Frontal cortex (tissue), 4 donors: Measurements from ENCODE around the gene PCSK6. TPM values are rescaled to one million over a fixed set of nuclear protein-coding genes. Genes with fewer than 3 reads are reported as not detected.
"Not testable (repeated sequence)": the region's sequence is repeated elsewhere in the genome, so short reads cannot be mapped to it uniquely, and the experiment has no call there.

Experiments used
- DNase-seq, 2 donors: peaks; one replicate each; pipeline ENCODE4 v3.0.0; 2012; ENCODE audit warnings: low spot score in 2 of 2
- FAIRE-seq: peaks from 2 replicates; lab custom pipeline; 2012; peaks lifted over from hg19 to GRCh38; lab: Jason Lieb, UNC
- total RNA-seq: library from RNA; depleted of rRNA; stranded (reverse); fragments of >200 nt; gene quantifications from one replicate; pipeline ENCODE4 v1.2.3, GENCODE V29; 2014
- donor health status: control.
- donor health status: control.
- donor health status: control.

Gene PCSK6
- total RNA-seq, 1 donor from 2014 or later: 18.3 TPM

- FAIRE-seq, DNase-seq: not testable (repeated sequence)
Measured at GRCh38 chr15:101416475-101416874, 73.0 kb downstream of the PCSK6 start.

- no peak for FAIRE-seq
- no peak for DNase-seq
Measured at GRCh38 chr15:101413239-101413638, 76.3 kb downstream of the PCSK6 start.

DNA sequence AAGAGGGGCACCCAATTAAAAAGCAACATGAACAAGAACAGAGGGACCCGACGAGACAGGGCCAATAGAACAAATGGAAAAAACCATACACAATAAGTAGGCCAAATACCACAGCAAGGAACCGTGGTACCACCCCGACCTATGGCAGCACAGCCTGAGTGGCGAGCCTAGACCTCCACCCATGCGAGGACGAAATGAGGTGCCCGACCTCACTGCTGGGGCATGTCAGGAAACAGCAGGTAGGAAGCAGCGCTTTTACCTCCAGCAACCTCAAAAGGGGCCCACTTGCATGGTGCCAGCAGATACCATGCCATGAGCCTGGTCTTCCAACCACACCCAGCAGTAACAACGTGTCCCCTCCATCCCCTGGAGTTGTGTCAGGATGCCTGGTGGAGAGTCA, 77.9 kb downstream of the PCSK6 start:
- DNase-seq: no peak
- no peak for FAIRE-seq

DNA sequence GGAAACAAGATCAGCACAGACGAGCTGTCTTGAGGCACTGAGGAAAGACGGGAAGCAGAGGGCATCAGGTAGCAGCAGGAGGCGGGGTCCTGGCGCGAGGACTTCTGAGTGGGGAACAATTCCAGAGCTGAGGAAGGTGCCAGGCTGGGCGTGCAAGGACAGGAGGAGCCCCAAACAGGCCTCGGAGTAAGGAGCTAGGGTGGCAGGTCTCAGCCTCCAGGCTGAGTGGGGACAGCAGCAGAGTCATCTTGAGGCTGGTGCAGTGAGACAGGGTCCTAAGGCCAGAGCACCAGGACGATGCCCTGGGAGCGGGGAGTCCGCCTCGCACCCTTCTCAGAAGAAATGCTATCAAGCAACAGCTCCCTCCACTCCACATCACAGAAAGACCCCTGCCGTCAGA, 78.4 kb downstream of the PCSK6 start:
- FAIRE-seq (no peak), DNase-seq (no peak)

- FAIRE-seq: no peak
- no peak for DNase-seq
Measured at GRCh38 chr15:101410612-101411011, 78.9 kb downstream of the PCSK6 start.

DNA sequence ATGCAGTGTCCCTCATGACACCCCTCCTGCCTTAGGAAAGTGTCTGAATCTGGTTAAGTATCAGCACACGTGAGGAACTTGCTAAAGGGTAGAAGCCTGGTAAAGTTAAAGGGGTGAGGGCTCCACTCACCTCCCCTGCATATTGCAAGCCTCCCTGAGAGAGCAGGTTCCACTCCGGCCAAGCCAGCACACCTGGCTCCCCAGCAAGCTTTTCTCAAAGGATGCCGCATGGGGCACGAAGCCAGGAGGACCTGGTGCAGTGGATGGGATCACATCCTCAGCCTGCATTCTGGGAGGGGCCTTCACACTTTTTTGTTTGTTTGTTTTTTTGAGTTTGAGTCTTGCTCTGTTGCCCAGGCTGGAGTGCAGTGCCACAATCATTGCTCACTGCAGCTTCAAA, 79.9 kb downstream of the PCSK6 start:
- FAIRE-seq (no peak), DNase-seq (no peak)

DNA sequence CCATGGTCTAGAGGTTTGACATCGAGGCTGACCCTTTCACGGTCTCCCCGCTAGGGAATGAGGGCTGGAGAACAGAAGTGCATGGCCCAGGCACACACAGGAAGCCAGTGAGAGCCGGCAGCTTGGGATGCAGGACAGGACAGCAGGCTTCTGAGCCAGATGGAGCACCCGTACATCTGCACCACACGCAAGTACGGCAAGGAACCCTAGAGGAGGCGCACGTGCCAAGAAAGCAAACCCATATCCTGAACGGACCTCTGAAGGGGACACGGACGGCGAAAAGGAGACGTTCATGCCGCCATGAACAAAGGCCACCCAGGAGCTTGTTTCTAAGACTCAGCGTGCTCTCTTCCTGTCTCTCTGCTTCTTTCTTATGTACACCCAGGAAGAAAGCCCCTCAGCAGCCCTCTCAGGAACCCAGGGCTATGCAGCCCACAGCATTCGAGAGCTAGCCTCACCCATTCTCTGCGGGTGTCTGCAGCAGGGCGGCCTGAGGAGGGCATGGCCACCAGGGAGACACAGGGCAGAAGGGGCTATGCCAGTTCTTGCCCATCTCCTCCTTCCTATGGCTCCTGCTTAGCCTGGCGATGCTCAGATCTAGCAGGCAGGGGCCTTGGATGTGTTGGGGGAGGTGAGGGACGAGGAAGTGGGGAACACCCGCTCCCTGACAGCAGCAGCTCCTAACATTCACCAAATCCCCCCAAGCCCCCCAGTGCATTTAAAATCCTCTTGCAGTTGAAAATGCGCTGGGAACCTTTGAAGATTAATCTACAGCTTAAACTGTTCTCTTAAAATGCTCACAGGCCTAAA, 81.3 kb downstream of the PCSK6 start:
- FAIRE-seq: no peak
- no peak for DNase-seq

DNA sequence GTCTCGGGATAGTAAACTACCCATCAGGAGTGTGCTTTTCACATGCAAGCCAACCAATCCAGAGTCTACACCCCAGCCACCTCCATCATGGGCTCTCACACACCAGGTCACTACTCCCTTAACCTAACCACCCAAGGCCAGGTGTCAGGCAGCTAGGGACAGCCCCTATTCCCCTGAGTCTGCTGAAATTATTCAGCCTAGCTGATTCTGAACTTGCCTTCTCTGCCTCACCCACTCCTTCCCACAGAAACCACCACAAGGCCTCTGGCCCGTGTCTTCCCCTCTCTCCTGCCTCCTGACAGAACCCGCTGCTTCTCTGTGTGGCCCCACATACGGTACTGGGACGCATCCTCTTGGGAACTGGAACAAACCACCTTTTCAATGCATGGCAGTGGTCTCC, 82.1 kb downstream of the PCSK6 start:
- DNase-seq: no peak
- FAIRE-seq: no peak

DNA sequence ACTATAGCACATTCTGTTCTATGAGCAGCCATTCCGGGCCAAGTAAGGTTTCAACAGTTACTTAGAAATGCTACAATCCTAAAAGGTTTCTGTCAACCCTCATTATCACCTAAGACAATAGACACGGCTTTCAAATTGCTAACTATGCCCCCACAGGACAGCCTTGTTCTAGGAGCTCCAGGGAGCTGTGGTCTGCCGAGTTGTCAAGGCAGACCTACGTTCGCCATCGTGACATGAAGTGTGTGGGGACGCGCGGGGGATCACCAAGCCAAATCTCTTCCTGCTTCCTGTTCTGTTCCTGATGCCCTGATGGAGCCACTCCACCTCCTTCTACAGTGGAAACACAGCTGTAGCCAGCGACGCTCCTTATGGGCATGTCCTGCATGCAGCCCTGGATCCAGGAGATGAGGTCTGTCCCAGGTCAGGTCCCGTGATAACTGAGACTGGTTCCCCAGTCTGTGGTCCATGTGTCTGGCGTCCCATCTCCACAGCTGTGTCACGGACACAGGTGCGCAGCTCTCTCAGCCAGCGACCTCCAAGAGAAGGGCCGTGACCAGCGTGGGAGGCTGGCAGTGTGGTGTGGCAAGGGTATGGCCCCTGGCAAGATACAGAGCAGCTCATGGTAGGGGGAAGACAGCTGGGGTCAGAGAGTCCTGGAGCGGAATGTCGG, 82.8 kb downstream of the PCSK6 start:
- DNase-seq (no peak), FAIRE-seq (no peak)

DNA sequence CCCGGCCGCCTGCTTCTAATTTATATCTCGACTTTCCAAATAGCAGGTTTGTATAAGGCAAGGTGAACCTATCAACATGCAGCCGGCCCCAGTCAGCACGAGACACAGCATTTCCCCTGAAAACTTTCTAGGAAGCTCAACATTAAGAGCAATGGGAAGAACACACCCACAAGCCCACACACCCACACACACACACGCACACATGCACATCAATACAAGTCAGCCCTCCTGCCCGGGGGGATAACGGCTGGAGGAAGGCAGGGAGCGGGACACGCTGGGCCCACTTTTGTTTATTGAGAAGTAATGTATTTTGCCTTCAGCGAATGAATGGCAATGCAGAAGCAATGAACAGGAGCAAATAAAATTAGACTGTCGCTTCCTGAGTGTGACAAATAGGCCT, 83.5 kb downstream of the PCSK6 start:
- no peak for FAIRE-seq
- no peak for DNase-seq

DNA sequence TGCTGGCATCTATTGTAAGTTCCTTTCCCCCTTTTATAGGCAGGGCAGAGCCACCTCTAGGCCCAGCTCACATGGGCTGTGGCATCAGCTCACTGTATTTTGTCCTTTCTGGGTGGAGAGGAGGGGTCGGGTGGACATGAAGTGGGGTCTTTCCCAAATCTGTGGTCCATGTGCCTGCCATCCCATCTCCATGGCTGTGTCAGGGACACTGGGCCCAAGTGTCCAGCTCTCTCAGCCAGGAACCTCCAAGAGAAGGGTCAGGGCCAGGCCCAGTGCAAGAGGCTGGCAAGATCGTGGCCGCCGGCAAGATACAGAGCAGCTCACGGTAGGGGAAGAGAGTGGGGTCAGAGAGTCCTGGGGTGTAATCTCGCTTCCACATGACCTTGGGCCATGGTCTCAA, 85.3 kb downstream of the PCSK6 start:
- no peak for FAIRE-seq
- no peak for DNase-seq

GRCh38 chr15:101402883-101403282, 86.6 kb downstream of the PCSK6 start:
- DNase-seq, FAIRE-seq: not testable (repeated sequence)

DNA sequence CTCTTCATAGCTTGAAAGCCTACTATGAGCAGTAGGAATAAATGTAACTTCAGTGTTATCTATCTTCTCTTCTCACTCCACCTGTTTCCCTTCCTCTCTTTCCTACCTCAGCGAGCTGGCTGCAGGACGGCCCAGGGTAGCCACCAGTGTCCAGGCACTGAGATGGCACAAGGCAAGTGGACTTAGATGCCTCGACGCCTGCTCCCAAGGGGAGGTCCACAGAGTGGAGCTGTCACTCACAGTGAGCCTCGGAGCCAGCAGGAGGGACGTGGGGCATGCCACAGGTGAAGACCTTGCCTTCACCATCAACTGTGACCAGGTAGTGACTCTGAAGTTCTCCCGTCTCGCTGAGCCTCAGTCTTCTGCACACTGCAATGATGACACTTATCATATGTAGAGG, 88.2 kb downstream of the PCSK6 start:
- no peak for DNase-seq
- no peak for FAIRE-seq

DNA sequence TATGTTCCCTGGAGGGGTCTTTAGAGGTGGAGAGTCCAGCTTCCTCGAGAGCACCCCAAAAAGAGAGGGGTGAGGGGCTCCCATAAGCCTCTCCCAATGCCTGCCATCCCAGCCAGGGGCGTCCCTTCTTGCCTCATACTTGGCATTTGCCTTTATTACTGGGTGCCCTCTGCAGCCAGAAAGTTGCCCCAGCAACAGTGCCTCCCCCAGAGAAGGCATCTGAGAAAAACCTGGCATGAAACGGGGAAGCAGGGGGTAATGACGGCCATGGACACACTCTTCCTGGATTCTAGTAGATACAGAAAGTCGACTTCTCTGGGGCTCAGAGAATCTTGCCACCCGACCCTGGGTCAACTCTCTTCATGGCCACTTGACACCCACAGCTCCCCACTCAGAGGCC, 90.1 kb downstream of the PCSK6 start:
- no peak for FAIRE-seq
- no peak for DNase-seq

DNA sequence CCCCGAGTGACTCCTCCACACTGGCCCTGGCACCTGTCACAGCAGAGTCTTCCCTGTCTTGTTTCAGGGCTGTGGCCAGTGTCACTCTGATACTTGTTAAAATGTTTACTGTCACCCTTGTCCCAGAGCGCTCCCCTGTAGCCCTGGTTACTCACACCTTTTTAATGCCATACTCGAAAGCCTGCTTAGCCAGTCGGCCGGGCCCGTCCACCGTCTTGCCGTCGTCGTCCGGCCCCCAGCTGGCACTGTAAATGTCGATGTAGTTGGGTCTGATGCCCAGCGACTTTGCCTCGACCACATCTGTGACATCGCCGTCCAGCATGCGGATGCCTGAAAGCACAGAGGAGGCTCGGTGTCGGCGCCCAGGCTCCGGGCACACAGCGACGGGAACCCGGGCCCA, 91.3 kb downstream of the PCSK6 start:
- no peak for DNase-seq
- FAIRE-seq: no peak

GRCh38 chr15:101397521-101398003, 91.9 kb downstream of the PCSK6 start:
- DNase-seq: no peak
- no peak for FAIRE-seq

DNA sequence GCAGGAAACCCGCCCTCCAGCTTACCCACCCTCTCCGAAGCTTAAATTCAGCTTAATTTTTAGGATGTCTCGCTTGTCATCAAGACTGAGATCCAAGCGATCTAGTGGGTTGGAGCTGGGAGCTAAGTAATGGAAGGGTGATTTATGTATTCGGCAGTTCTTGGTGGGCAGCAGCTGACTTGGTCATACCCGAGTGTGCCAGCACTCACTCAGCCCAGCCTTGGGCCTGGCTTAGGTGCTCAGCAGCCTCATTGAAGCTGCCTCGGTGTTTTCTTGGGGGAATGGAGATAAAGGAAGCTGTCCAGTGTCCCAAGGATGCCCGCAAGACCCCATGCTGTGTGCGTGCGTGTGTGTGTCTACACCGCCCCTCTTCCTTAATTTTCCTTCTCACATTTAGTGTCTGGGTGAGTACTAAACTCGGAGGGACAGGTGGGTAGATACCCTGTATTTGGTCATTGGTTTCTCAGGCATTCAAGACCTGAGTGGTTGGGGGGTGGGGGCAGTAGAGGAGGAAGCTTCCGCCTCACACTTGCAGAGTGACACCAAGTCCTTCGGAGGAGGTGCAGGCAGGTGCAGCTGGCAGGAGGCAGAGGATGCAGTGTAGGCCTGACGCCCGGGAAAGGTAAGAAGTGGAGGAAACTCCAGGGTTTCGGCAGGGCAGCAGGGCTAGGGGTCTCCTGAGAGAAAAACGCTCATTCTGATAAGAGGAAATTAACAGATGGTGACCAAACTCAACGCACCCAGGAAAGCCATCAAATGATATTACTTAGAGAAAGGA, 92.8 kb downstream of the PCSK6 start:
- no peak for FAIRE-seq
- DNase-seq: no peak

GRCh38 chr15:101394654-101395053, 94.9 kb downstream of the PCSK6 start:
- no peak for FAIRE-seq
- DNase-seq: no peak

DNA sequence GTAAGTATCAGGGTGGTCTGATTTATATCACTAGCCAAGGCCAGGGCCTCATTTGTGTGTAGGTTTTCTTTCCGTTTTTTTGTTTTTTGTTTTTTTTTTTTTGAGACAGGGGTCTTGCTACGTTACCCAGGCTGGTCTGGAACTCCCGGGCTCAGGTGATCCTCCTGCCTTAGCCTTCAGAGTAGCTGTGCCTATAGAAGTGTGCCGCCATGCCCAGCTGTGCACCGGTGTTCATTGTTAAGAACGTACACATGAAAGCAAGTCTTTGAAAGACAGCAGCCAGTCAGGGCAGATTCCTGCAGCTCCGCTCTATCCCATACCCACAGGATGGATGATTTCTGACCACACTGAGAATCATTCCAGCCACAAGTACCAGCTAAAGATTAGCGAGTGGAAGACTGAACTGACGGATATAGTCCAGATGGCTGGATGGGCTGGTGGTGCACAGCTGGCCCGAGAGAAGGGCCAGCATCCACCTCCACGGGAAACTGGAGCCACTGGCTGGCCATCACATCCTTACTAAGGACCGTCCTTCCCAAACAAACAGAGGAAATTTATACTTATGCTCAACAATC, 95.4 kb downstream of the PCSK6 start:
- DNase-seq (no peak), FAIRE-seq (no peak)

DNA sequence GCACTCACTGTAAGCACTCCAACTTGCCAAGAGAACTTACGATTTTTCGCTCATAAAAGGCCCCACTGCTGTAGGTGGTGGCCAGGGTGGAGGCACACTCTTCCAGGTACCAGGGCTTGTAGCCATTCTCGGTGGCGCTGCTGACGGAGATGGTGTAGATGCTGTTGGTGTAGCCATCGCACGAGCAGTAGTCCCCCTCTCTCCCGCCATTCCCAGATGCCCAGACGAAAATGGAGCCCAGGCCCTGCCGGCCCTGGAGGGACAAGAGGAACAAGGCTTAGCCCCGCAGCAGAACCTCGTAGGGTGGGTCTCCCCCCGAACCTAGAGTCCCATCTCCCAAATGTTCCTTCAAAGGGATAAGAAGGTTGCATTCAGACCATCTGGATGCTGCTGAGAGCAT, 96.3 kb downstream of the PCSK6 start:
- DNase-seq (no peak), FAIRE-seq (no peak)
